ENCODE data around the gene SOWAHD. TPM values are rescaled to one million over a fixed set of nuclear protein-coding genes. Genes with fewer than 3 reads are reported as not detected.
A peak's percentile ranks its signal among the peaks of the same experiment; 100 is the strongest.
"Not testable (repeated sequence)": the region's sequence is repeated elsewhere in the genome, so short reads cannot be mapped to it uniquely, and the experiment has no call there.

The SOWAHD gene
- total and polyA plus RNA-seq, 12 donors, result 0.12 to 1.7 (median 0.36) TPM; not detected in 7

DNA sequence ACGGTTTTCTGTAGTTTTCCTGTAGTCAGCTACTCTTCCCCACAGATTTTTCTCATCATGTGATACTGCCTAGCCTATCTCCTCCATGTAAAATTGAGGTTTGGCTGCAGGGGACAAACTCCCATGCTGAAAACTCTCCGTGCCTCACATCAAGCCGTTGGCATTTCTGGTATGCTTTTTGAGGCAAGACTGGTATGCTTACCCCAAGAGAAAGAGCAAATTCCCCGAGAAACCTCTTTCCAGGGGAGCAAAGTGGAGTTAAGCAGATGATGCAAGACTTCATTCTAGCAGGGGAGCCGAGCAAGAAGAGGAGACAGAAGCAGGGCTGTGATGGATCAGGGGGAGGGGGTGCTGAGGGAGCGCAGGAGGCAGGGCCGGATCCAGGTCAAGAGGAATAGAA is 4.8 kb downstream of the SOWAHD start:
- intact Hi-C loops (cut with DNase I), result no loop called here
- TF ChIP-seq, protein P1, sequence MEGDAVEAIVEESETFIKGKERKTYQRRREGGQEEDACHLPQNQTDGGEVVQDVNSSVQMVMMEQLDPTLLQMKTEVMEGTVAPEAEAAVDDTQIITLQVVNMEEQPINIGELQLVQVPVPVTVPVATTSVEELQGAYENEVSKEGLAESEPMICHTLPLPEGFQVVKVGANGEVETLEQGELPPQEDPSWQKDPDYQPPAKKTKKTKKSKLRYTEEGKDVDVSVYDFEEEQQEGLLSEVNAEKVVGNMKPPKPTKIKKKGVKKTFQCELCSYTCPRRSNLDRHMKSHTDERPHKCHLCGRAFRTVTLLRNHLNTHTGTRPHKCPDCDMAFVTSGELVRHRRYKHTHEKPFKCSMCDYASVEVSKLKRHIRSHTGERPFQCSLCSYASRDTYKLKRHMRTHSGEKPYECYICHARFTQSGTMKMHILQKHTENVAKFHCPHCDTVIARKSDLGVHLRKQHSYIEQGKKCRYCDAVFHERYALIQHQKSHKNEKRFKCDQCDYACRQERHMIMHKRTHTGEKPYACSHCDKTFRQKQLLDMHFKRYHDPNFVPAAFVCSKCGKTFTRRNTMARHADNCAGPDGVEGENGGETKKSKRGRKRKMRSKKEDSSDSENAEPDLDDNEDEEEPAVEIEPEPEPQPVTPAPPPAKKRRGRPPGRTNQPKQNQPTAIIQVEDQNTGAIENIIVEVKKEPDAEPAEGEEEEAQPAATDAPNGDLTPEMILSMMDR (IDR thresholded peaks at IDR 0.05), result no peak
- Histone ChIP-seq H3K9me3 (no peaks in the 10 kb centered on the region), H3K4me1 (peaks cover 0 to 10% (median 0%) of the 10 kb centered on the region in 9 donors), H3K4me3 (no peak overlapping the region), H3K27ac (no peak overlapping the region), H3K27me3 (peaks cover 0 to 18% (median 6%) of the 10 kb centered on the region in 7 donors), H3K36me3 (no peaks in the 10 kb centered on the region)
- DNase-seq, result no peak
- 57 to 60% methylated on average over 7 of the region's 7 CpGs for WGBS, 2 donors
- ATAC-seq, result no peak

DNA sequence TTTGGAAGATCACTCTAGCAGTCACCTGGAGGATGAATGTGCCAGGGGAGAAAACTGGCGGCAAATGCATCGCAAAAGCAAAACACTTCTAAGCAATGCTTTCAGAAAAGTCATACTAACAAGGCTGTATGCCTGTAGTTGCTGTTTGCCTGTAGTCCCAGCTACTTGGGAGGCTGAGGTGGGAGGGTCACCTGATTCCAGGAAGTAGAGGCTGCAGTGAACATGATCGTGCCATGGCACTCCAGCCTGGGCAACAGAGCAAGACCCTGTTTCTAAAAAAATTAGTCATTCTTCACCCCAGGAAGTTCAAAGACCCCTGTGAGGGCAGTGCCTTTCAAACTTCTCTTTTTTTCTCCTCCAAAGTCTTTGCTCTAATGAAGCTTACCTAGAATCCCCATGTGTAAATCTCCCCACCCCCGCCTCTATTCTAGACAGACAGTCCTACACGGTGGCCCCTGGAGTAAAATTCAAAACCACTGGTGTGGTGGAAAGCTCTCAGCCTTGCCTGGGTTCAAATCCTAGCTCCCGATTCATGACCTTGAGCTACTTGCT is 5.5 kb downstream of the SOWAHD start:
- ATAC-seq, result no peak
- H3K27ac ChIP-seq, result no peak overlapping the region
- no peaks in the 10 kb centered on the region for H3K9me3 ChIP-seq
- intact Hi-C loops (cut with DNase I), result no loop called here
- TF ChIP-seq, protein P1 (IDR thresholded peaks at IDR 0.05), result no peak
- H3K36me3 ChIP-seq, result no peaks in the 10 kb centered on the region
- 90 to 93% methylated on average over 6 of the region's 6 CpGs for WGBS, 2 donors
- no peak overlapping the region for H3K4me3 ChIP-seq
- peaks cover 0 to 5% (median 0%) of the 10 kb centered on the region in 9 donors for H3K4me1 ChIP-seq
- no peak for DNase-seq
- H3K27me3 ChIP-seq, result peaks cover 0 to 14% (median 5%) of the 10 kb centered on the region in 7 donors

DNA sequence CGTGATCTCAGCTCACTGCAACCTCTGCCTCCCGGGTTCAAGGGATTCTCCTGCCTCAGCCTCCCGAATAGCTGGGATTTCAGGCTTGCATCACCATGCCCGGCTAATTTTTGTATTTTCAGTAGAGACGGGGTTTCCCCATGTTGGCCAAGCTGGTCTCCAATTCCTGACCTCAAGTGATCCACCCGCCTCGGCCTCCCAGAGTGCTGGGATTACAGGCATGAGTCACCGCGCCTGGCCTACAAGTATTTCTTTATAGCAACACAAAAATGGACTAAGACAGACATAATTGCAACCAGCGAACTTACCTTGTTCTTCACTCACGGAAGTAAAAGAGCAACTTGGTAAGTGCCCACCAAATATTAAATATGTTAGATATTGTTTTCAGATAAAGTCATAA is 10.0 kb downstream of the SOWAHD start:
- intact Hi-C loops (cut with DNase I); H3K4me3 ChIP-seq; H3K27me3 ChIP-seq; H3K4me1 ChIP-seq; H3K27ac ChIP-seq; H3K9me3 ChIP-seq; DNase-seq; H3K36me3 ChIP-seq; ATAC-seq: not testable (repeated sequence)
- WGBS, 2 donors, result 94 to 97% methylated on average over 10 to 11 of the region's 11 CpGs

DNA sequence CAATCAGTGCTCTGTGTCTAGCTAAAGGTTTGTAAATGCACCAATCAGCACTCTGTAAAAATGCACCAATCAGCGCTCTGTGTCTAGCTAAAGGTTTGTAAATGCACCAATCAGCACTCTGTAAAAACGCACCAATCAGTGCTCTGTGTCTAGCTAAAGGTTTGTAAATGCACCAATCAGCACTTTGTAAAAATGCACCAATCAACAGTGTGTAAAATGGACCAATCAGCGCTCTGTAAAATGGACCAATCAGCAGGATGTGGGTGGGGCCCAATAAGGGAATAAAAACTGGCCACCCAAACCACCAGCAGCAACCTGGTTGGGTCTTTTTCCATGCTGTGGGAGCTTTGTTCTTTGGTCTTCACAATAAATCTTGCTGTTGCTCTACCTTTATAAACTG is 11.0 kb downstream of the SOWAHD start:
- WGBS, 2 donors, result 100% methylated on average over 1 to 3 of the region's 3 CpGs
- H3K4me1 ChIP-seq; DNase-seq; H3K9me3 ChIP-seq; H3K27me3 ChIP-seq; H3K27ac ChIP-seq; H3K4me3 ChIP-seq; ATAC-seq; H3K36me3 ChIP-seq; intact Hi-C loops (cut with DNase I): not testable (repeated sequence)

DNA sequence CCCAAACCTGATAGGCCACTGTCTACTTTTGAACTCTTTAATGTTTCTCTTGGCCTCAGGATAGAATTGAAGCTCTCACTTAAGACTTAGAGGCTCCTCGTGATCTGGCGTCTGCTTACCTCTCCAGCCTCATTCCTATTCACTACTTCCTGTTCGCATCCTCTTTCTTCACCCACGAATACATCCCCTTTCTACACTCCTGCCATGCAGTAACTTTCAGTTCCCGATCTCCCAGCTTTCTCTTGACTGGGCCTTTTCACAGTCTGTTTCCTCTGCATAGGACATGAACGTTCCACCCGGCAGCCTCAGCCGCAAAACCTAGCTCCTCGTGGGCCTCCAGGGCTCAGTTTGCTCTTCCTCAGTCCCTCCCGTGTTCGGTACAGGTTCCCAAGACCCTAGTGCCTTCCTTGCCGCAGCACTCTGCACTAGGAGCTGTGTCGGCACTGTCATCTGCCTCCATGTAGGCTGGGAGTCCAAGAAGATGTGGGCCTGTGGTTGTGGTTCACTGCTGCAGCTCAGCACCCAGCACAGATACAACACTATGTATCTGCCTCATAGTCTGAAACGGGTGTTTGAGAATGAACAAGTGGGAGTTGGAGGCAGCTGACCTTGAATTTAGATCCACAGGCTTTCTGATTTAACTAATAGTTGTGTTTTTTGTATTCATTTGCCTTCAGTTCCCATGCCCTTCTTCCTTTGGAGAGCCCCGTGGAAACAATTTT is 17.3 kb downstream of the SOWAHD start:
- intact Hi-C loops (cut with DNase I), result no loop called here
- no peak for DNase-seq
- H3K27me3 ChIP-seq, result no peaks in the 10 kb centered on the region
- 81 to 88% methylated on average over 15 of the region's 15 CpGs for WGBS, 2 donors
- ATAC-seq, result peak in 1 of 8 donors; percentile 10
- TF ChIP-seq, protein P1 (IDR thresholded peaks at IDR 0.05), result no peak
- H3K4me1 ChIP-seq, result peaks cover 0 to 8% (median 0%) of the 10 kb centered on the region in 9 donors
- H3K4me3 ChIP-seq, result no peak overlapping the region
- H3K9me3 ChIP-seq, result no peaks in the 10 kb centered on the region
- no peaks in the 10 kb centered on the region for H3K36me3 ChIP-seq
- peak overlapping the region in 1 of 10 donors; percentile 74 for H3K27ac ChIP-seq

Data from heart right ventricle (tissue), 16 donors.